Thyroid gland (tissue), 4 donors: Measurements from ENCODE around the gene SPINK1. TPM values are rescaled to one million over a fixed set of nuclear protein-coding genes. Genes with fewer than 3 reads are reported as not detected.

Experiments
- DNase-seq, 2 donors: peaks; one replicate each; pipeline ENCODE4 v3.0.0-alpha.2; 2019
- H3K27ac ChIP-seq, 3 donors: fragments of 200-600 bp; sonication (generic); 1 replicate in 2 of 3; 2 replicates in 1 of 3; pipeline ENCODE4 v1.5.1; 2016 to 2019; ENCODE audit warnings: mild to moderate bottlenecking in 1 of 3, moderate library complexity in 1 of 3
- H3K27me3 ChIP-seq: fragments of 200-600 bp; sonication (generic); one replicate; pipeline ENCODE4 v1.5.1; 2019
- H3K36me3 ChIP-seq, 2 donors: fragments of 200-600 bp; sonication (generic); one replicate each; pipeline ENCODE4 v1.5.1; 2016 to 2019
- H3K4me1 ChIP-seq, 2 donors: fragments of 200-600 bp; sonication (generic); one replicate each; pipeline ENCODE4 v1.5.1; 2017 to 2019
- H3K4me3 ChIP-seq, 3 donors: fragments of 200-600 bp; sonication (generic); replicated peaks in 1 of 3; 1 replicate in 2 of 3; 2 replicates in 1 of 3; pipeline ENCODE4 v1.5.1; 2016; ENCODE audit warnings: mild to moderate bottlenecking in 1 of 3
- H3K9me3 ChIP-seq: fragments of 200-600 bp; sonication (generic); one replicate; pipeline ENCODE4 v1.5.1; 2017
- POLR2A ChIP-seq, 2 donors: fragments of 450-650 bp; IDR thresholded peaks; one replicate each; pipeline ENCODE4 v1.6.1; 2017; ENCODE audit warnings: antibody characterized with exemption in 2 of 2, mild to moderate bottlenecking in 2 of 2, moderate library complexity in 1 of 2
- WGBS, 2 donors: methylation state at CpG; one replicate each; pipeline ENCODE4 v1.1.5; 2017; 5-methylcytosine and 5-hydroxymethylcytosine counted together
- intact Hi-C: fragments of 100-400 bp; cut with DNase I; formaldehyde crosslinking; loops from one replicate; pipeline ENCODE4 v1.15.1; 2023
- total RNA-seq, 4 donors: library from RNA; depleted of rRNA; stranded (reverse); fragments of >200 nt; gene quantifications; one replicate each; pipeline ENCODE4 v1.2.3, GENCODE V29; 2016
- TF ChIP-seq, protein P1 (sequence below), 6 experiments: fragments of 200-600 bp in 3 of 6; fragments of 450-650 bp in 3 of 6; sonication (generic) in 3 of 6; IDR thresholded peaks; one replicate each; pipeline ENCODE4 v1.5.1; 2016 to 2019; ENCODE audit warnings: antibody characterized with exemption in 6 of 6, mild to moderate bottlenecking in 2 of 6, inconsistent platforms in 1 of 6, moderate library complexity in 1 of 6

The SPINK1 gene, protein sequence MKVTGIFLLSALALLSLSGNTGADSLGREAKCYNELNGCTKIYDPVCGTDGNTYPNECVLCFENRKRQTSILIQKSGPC
- not detected for total RNA-seq

DNA sequence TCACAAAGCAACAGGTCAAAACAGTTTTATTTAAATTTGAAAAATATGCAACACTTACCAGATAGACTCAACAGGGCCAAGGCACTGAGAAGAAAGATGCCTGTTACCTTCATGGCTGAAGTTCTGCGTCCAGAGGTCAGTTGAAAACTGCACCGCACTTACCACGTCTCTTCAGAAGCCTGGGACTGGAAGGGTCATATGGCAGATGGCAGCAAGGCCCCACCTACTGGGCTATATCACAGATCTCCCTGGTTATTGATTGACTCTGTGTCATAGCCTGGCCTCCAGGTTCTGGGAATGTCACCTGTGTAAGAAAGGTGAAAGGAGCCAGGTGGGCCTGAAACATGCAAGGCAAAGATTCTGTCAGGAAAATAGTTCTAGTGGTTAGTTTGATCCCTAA is at the start of gene SPINK1:
Gene SPINK1, minus strand, starts transcription at position 207 of the 400 bp plus-strand sequence. Its CDS starts 94 bp downstream, at position 113.
- intact Hi-C loops, result no loop called here
- H3K4me3 ChIP-seq, result no peak within 1 kb of the TSS
- no peaks in the 10 kb centered on the region for H3K36me3 ChIP-seq
- H3K27me3 ChIP-seq, result no peaks in the 10 kb centered on the region
- DNase-seq, result no peak
- 96 to 98% methylated on average over 3 of the region's 3 CpGs for WGBS, 2 donors
- no peak within 1 kb of the TSS for H3K27ac ChIP-seq
- H3K4me1 ChIP-seq, result no peaks in the 10 kb centered on the region
- no peak for TF ChIP-seq POLR2A (IDR thresholded peaks at IDR 0.05)
- TF ChIP-seq, protein P1, sequence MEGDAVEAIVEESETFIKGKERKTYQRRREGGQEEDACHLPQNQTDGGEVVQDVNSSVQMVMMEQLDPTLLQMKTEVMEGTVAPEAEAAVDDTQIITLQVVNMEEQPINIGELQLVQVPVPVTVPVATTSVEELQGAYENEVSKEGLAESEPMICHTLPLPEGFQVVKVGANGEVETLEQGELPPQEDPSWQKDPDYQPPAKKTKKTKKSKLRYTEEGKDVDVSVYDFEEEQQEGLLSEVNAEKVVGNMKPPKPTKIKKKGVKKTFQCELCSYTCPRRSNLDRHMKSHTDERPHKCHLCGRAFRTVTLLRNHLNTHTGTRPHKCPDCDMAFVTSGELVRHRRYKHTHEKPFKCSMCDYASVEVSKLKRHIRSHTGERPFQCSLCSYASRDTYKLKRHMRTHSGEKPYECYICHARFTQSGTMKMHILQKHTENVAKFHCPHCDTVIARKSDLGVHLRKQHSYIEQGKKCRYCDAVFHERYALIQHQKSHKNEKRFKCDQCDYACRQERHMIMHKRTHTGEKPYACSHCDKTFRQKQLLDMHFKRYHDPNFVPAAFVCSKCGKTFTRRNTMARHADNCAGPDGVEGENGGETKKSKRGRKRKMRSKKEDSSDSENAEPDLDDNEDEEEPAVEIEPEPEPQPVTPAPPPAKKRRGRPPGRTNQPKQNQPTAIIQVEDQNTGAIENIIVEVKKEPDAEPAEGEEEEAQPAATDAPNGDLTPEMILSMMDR (IDR thresholded peaks at IDR 0.05), result no peak
- H3K9me3 ChIP-seq, result no peaks in the 10 kb centered on the region

DNA sequence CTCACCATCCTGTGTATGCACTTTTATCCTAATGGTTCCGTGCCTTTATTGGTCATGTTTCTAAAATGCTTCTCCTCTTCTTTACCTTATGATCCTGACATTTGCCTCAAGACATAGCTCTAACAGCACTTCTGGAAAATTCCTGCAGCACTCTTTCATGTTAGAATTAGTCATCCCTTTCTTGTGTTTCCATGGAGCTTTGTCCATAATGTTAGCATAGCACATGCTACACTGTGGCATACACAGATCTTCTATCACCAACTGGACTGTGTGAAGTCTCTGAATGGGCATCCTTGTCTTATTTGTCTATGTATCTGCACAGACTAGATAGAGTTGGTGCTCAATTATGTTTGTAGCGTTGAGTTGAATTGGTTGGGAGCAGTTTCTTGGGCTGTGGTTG is 49.0 kb upstream of the SPINK1 start:
- DNase-seq, result no peak
- H3K4me3 ChIP-seq, result no peak overlapping the region
- intact Hi-C loops, result no loop called here
- no peaks in the 10 kb centered on the region for H3K9me3 ChIP-seq
- peaks cover 8% of the 10 kb centered on the region in 2 donors for H3K4me1 ChIP-seq
- H3K27ac ChIP-seq, result no peak overlapping the region
- WGBS, 2 donors, result 97% methylated on average over 2 of the region's 2 CpGs
- no peaks in the 10 kb centered on the region for H3K27me3 ChIP-seq
- TF ChIP-seq, protein P1 (IDR thresholded peaks at IDR 0.05), result no peak
- no peak for TF ChIP-seq POLR2A (IDR thresholded peaks at IDR 0.05)
- H3K36me3 ChIP-seq, result no peaks in the 10 kb centered on the region

DNA sequence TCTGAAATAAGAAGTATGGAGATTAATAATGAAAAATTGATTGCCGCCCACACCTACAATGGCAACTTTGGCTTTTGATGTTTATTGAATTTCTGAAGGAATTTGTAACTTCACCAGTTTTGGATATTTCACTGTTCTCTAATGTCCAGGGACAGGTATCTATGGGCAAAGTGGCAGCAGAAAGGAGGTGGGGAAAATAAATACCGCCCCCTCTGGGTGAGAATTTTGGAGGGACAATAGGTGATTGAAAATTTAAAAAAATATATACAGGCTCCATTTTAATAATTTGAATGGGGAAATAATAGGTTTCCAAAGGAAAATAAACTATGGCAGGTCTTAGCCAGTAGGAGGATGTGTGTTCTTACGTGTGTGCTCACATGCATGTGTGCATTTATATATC is 48.3 kb upstream of the SPINK1 start:
- no peak for DNase-seq
- no peak overlapping the region for H3K27ac ChIP-seq
- H3K36me3 ChIP-seq, result no peaks in the 10 kb centered on the region
- no peaks in the 10 kb centered on the region for H3K9me3 ChIP-seq
- H3K4me3 ChIP-seq, result no peak overlapping the region
- intact Hi-C loops, result no loop called here
- H3K27me3 ChIP-seq, result no peaks in the 10 kb centered on the region
- no peak for TF ChIP-seq POLR2A (IDR thresholded peaks at IDR 0.05)
- TF ChIP-seq, protein P1 (IDR thresholded peaks at IDR 0.05), result no peak
- peaks cover 8% of the 10 kb centered on the region in 2 donors for H3K4me1 ChIP-seq
- WGBS, 2 donors, result 94% methylated on average over 3 of the region's 3 CpGs

DNA sequence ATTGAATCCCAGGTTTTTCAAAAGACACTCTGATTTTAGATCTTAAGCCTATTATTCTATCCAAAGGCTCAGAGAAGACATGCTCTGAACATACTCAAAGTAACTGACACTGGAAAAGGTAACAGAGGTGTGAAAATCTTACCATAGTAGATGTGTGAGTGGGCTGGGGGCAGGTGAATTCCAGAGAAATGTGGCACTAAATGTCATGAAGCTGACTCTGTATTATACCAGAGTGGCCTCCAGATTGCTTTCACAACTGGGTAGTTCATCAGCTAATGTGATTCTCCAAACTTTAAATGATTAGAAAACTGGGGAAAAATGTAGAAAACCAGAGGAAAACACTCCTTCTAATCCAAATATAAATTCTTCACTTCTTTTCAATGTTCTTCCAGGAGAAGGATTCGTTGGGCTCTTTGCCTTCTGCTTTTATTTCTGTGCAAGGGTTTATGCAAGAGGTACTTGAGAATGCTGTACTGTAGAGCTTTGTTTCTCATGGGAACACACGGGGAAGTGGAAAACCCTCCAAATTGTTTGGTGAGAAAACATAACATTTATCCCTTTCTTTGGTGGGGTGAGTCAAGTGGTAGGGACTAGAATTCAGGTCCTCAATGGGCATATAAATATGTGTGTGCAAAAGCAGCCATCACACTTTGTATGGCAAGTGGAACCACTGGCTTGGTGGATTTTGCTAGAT is 46.7 kb upstream of the SPINK1 start, which contains the start of gene SCGB3A2:
Gene SCGB3A2, plus strand, starts transcription at position 646 of the 694 bp plus-strand sequence. CDS start 93 bp downstream, outside the sequence.
- WGBS, 2 donors, result 17 to 20% methylated on average over 2 of the region's 2 CpGs
- DNase-seq, result no peak
- intact Hi-C loops, result no loop called here

DNA sequence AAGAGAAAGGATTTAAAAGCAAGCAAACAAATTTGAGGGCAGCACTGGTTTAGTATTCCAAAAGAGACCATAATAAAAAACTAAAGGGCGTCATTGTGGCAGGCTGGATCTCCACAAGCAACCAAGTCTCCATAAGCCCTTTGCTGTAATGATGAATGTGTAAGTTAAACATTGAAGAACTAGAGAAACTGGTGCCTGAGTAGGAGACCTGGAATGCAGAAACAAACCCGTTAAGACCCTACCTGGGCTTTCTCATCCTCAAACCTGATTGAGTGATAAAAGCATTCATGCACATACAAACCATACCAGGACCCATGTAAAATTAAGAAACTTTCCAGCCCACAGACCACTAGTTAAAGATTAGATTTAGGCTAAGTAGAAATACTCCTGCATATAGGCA is 45.2 kb upstream of the SPINK1 start:
- no peaks in the 10 kb centered on the region for H3K9me3 ChIP-seq
- intact Hi-C loops, result no loop called here
- no peak overlapping the region for H3K27ac ChIP-seq
- no peak for DNase-seq
- 79 to 86% methylated on average over 2 of the region's 2 CpGs for WGBS, 2 donors
- H3K27me3 ChIP-seq, result no peaks in the 10 kb centered on the region
- no peaks in the 10 kb centered on the region for H3K36me3 ChIP-seq
- peaks cover 8% of the 10 kb centered on the region in 2 donors for H3K4me1 ChIP-seq
- TF ChIP-seq, protein P1 (IDR thresholded peaks at IDR 0.05), result no peak
- no peak for TF ChIP-seq POLR2A (IDR thresholded peaks at IDR 0.05)
- H3K4me3 ChIP-seq, result no peak overlapping the region

More for the DNA sequence above, 46.7 kb upstream of the SPINK1 start, which contains the start of gene SCGB3A2:
- H3K27me3 ChIP-seq, result no peaks in the 10 kb centered on the region
- no peak for TF ChIP-seq POLR2A (IDR thresholded peaks at IDR 0.05)
- TF ChIP-seq, protein P1 (IDR thresholded peaks at IDR 0.05), result no peak
- H3K36me3 ChIP-seq, result no peaks in the 10 kb centered on the region
- no peaks in the 10 kb centered on the region for H3K9me3 ChIP-seq
- H3K27ac ChIP-seq, result no peak within 1 kb of the TSS
- H3K4me1 ChIP-seq, result peaks cover 8% of the 10 kb centered on the region in 2 donors
- H3K4me3 ChIP-seq, result no peak within 1 kb of the TSS
